GF-D8 (cell line): Measurements from ENCODE around the gene TMEM231.
"Not testable (repeated sequence)": the region's sequence is repeated elsewhere in the genome, so short reads cannot be mapped to it uniquely, and the experiment has no call there.

ENCODE experiments used
- DNase-seq: peaks from one replicate; lab custom pipeline; 2025; lab: John Stamatoyannopoulos, UW

Gene TMEM231

DNA sequence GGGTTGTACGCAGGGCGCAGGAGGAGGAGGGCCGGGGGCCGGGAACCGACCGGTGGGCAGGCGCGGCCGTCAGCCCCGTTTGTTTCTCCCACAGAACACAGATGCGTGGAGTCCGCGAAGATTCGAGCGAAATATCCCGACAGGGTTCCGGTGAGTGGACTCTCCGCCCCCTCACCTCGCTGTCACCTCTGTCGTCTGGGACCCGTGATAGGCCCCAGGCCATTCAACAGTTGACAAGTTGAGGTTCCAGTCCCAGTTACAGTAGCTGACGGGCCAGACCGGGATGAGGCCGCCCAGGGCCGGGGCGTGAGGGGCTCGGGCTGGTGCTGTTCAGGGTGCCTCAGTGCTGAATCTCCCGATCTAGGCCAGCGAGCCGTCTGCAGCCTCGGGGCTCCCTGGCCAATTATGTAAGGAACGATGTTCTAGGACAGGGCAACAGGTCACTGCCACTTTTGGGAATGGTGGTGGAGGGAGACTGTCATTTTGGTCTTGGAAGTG is 10.8 kb upstream of the TMEM231 start:
- DNase-seq, result no peak

DNA sequence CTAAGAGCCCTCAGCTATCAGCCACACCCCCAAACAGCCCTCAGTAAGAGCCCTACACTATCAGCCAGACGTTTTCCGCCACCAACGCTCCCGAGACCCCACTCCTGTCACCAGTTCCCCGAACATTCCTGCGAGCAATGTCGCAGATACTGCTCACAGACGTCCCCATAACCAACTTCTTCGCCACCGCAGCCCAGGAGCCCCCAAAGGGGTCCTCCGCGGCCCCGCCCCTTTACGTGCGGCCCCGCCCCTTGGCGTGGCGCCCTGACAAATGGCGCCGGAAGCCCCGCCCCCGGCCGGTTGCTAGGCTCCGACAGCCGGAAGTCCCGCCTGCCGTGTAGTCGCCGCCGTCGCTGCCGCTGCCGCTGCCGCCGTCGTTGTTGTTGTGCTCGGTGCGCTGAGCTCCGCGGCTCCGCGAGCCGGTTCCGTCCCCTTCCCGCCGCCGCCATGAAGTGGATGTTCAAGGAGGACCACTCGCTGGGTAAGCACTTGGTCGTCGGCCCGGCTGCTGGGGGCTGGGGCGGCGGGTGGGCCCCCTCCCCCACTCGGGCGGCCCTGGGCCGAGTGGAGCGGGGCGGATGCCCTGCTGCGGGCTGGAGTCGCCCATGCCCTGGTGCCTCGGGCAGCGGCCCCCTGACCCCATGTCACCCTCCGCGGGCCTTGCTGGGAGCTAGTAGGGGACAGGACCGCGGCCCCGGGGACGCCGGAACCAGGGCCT is 10.1 kb upstream of the TMEM231 start, which contains the start of gene GABARAPL2:
Gene GABARAPL2 (plus strand): TSS at position 340 of the 718 bp plus-strand sequence. CDS start 108 bp downstream, at position 448.
- peak; percentile 18 for DNase-seq

DNA sequence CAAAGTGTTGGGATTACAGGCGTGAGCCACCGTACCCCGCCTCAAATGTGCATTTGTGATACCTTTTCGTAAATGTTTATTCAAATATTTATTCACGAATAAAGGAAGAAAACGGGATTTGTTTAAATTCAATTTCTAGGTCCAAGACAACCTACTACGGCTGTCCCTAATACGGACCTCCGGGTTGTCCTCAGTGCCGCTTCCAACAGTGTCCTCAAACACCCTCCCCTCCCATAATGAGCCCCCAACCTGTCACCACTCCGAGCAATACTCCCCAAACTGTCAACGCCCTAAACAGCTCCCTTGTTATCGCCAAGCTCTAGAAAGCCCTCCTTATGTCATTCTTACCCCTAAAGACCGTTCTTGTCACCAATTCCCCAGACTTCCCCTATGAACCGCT is 9.6 kb upstream of the TMEM231 start:
- no peak for DNase-seq

DNA sequence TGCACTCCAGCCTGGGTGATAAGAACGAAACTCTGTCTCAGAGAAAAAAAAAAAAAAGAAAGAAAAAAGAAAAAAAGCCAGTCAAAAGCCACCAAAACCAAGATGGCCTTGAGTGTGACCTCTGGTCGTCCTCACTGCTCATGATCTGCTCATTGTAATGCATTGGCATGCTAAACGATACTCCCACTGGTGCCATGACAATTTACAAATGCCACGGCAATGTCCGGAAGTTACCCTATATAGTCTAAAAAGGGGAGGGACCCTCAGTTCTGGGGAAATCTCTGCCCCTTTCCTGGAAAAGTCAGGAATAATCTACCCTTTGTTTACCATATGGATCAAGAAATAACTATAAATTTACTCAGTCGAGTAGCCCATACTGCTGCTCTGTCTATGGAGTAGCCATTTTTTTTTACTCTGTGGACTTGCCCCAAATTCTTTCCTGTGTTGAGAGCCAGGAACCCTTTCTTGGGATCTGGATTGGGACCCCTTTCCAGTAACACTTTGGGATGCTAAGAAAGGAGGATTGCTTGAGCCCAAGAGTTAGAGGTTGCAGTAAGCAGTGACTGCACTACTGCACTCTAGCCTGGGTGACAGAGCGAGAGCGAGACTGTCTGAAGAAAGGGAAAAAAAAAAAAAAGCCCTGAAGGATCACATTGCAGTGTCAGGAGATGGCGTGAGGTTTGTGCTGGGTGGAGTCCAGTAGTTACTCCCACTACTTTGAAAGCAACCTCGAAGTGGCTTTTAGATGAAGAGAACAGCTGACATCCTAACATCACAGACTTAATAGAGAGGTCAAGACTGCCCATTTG is 3.7 kb upstream of the TMEM231 start:
- no peak for DNase-seq

DNA sequence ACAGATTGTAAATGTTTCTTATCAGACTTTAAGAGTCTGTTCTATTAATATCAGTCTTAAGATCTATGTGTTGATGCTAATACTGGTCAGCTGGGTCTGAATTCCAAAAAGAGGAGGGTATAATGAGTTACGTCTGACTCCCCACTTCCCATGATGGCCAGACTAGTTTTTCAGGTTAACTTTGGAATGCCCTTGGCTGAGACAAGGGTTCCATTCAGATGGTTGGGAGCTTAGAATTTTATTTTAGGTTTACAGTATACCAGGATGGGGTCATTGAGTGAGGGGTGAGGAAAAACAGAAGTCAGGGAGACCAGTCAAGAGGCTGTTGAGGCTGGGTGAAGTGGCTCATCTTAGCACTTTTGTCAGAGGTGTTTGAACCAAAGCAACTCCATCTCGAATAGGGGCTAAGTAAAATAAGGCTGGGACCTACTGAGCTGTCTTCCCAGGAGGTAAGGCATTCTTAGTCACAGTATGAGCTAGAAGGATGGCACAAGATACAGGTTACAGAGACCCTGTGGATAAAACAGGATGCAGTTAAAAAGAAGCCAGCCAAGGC is 2.9 kb upstream of the TMEM231 start:
- DNase-seq, result no peak

DNA sequence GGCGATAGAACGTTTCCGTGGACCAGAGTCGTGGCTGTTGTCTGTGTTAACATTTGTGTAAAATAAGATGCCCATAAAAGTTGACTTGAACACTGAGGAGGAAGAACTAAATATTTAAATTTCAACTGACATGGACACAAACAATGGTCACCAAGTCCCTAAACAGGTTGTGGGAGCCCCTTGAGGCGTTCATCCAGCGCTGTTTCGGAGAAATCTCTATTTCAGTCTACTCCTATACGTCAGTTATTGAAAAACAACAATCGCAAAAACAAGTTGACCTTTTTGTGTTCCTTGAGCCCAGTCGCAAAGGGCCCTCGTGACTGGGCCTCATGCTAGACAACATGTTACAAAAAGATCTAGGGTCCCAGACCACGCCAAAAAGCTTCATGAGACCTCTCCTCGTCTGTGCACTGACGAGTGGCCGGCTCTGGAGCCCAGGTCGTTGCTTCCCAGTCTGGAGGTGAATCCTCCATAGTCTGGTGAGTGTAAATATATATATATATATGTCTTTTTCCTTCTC is 439 bp upstream of the TMEM231 start:
- DNase-seq, result no peak

DNA sequence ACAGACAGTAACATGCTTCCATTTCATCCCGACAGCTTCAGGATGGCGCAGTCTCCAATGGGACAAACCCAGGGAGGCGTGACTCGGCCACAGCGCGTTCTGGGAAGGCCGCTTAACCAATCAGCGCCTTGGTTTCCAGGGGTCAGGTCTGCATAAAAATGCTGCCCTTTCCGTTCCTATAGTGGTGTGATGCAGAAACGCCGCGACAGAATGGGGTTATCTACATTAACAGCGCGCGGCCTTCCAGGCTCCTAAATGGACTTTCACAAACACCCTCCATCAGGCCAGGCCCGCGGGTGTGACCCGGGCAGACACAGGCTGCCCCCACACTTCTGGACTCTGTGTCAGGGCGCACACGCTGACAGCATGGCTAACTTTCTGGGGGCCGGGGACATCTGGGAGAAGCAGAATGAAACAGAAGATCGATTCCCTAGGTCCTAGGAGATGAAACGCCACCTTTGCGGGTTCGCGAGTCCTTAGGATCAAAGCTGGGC is 792 bp downstream of the TMEM231 start:
- DNase-seq, result peak; percentile 64

DNA sequence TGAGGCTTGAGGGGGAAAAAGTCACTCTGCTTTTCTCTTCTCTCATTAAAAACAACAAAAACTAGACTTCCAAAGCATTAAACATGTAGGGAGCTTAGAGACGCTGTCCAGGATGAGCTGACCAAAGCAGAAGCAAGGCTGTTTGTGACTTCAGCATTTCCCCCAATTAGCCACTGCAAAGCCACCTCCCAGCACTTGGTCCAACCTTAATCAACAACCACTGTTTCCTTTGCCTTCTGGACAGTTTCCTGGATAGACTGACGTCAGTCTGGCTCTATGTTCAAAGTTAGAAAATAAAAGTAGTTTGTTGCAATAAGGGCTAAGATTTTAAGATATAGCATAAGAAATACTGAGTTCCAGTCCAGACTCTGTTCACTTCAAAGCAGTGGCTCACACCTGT is 3.1 kb downstream of the TMEM231 start:
- DNase-seq, result no peak

DNA sequence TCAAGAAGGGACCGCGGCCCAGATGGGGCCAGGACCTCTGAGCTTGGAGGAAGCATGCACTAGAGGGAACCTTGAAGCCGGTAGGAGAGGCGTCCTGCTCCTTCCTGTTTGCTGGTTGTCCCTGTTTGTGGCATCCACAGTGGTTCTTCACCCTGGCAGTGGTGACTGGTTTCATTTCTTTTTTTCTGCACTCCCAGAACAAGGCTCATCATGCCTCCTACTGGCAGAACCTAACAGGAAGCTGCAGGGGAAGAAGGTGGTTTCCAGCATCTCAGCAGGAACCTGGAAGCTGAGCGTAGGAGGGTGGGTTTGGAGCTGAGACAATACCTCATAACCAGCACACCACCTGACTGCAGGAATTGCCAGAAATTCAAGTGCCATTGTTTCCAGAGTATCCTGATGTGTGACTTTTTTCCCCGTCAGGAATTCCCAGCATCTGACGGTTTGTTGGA is 5.8 kb downstream of the TMEM231 start:
- DNase-seq, result no peak

DNA sequence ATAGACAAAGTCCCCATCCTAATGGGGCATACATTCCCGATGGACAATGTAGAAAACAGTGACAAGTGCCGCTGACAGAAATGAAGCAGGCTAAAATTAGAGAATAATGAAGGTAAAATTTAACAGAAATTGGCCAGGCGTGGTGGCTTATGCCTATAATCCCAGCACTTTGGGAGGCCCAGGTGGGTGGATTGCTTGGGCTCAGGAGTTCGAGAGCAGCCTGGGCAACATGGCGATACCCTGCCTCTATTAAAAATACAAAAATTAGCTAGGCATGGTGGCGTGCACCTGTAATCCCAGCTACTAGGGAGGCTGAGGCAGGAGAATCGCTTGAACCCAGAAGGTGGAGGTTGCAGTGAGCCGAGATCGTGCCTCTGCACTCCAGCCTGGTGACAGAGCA is 7.6 kb downstream of the TMEM231 start:
- not testable (repeated sequence) for DNase-seq

DNA sequence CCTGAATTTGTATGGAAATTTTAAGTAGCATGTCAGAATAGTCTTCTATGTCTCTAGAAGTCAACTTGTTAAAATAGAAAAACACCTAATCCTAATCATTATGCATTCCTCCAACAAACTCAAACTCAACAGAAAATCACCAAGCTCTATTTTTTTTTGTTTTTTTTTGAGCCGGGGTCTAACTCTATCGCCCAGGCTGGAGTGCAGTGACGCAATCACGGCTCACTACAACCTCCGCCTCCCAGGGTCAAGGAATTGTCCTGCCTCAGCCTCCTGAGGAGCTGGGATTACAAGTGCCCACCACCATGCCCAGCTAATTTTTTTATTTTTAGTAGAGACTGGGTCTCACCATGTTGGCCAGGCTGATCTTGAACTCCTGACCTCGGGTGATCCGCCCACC is 9.8 kb downstream of the TMEM231 start:
- no peak for DNase-seq

DNA sequence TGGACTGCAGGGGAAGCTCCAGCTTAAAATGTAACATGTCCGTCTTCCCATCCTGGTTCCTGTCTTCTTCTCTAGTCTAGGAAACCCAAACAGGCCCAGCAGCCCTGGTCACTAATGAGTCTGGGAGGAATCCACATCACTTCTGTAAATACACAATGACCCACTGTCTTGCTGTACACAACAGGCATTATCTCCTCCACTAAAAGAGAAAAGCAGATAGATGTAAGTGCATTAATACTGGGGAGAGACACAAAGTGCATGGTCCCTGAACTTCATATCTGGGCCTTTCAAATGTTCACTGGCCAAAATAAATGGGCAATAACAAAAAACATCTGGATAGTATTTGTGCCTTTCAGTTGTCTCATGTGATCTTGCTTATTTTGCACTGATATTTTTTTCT is 10.2 kb downstream of the TMEM231 start:
- DNase-seq, result not testable (repeated sequence)

DNA sequence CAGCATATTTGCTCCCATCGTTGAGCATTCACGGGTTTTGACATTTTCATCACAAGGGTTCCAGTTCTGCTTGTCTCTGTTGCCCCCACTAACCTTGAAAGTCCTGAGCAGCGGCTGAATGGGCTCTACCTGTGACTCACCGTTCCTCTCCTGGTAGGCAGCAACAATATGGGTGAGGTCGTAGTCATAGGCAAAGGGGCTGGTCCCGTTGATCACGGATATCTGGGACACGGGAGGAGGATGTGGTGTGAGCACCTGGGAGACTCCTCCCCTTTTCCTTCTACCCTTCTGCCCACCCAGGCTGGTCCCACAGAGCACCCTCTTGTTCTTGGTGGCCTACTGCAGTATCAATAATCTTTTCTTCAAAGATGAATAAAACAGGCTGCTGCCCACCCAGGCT is 13.6 kb downstream of the TMEM231 start:
- DNase-seq, result not testable (repeated sequence)

DNA sequence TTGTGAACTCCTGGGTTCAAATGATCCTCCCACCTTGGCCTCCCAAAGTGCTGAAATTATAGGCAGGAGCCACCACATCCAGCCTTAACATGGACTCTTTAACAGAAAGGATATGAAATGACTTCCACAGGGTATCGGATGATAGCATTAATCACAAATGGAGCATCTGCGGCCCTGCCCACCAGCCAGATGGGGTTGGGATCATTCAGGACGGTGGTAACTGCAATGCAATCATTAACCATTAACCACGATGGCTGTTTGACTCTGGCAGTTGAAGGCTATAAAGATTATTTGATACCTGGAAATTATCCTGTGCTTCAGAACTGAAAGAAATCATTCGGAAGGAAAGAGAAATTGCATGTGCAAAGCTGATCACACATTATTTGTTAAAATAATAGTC is 14.8 kb downstream of the TMEM231 start:
- DNase-seq, result no peak

DNA sequence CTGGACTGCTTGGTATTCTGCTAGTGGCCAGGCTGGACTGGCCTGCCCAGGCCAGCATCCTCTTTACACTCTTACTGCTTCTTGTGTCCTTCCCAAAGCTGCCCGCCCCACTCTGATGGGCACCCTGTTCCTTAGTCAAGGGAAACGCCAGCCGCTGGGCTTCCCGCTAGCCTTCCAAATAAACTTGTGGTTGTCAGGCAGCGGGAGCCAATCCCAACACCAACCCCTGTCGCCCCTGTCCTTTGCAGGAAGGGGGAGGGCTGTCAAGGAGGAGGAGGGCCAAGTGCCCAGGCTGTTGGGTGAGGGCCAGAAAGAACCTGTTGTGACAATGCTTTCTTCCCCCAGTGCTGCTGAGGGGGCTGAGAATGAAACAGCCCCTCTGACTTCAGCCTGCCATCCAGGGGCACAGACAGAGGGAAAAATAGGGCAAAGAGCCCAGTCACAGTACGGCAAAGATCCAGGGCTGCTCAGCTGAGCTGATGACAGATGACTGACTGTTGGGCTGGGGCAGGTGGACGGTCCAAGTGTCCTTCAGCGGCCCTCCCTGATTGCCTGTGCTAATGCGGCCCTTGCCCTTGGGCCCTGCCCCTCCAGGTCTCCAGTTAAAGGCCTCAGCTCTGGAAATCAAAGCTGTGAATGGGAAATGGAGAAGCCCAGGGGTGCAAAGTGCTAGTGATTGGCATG is 17.0 kb downstream of the TMEM231 start:
- DNase-seq, result not testable (repeated sequence)

DNA sequence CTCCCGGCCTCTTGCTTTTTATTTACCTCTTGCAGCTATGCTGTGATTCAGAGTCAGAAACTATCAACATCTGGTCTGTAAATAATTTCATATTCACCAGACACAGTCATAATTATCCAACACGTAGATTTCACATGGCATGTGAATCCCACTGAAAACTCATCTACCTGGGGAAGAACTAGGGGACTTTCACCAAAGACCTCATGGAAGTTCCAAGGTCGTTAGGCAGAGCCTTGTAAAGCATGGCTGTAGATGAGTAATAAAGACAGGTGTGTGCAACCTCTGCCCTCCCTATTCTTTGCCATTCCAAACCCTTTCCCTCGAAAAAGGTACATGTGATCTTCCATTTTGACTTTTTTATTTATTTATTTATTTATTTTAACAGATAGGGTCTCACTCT is 18.3 kb downstream of the TMEM231 start:
- no peak for DNase-seq

DNA sequence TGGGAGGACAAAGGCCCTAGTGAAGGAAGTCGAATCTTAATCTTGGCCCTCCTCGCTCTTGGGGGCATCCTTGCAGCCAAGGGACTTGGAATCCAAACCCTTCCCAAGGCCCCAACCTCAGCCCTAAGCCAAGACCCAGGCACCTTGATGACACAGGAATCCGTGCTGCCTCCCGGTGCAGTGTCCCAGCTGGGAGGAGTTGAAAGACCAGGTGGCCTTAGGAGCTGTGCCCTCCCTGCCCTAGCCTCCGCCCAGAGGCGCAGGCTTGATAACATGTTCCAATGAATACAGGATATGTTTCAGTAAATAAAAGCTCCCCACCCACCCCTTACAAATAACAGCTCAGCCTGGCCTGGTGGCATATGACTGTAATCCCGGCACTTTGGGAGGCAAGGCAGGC is 20.2 kb downstream of the TMEM231 start, which contains the start of gene CHST5:
Gene CHST5 (minus strand): TSS at position 208 of the 400 bp plus-strand sequence. CDS start 5,724 bp downstream, outside the sequence.
- no peak for DNase-seq

DNA sequence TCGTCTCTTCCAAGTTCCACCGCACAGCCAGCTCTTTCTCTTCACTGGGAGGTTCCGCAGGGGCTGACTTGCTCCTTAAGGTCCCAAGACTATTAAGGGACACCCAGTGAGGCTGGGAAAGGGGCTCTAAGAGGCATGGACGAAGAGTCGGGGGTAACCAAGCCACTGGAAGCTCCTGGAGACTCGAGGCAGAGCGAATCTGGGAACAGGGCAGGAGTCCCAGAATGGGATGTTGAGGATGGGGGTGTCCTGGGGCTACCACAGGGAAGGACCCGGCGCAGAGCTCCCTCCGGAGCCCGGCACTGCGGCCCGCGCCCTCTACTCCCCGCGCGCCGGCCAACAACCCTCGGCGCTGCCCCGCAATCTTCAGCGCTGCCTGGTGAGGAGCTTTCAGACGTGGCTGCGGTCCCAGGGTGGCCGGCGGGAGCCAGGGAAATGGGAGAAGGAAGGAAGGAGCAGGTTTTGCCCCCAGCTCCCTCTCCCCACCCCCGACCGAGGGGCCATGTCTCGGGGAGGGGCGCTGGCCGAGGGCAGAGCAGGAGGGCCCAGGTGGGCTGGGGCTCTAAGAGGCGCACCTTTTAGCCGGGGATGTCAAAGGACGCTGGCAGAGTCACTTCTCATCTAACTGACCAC is 20.7 kb downstream of the TMEM231 start:
- no peak for DNase-seq

DNA sequence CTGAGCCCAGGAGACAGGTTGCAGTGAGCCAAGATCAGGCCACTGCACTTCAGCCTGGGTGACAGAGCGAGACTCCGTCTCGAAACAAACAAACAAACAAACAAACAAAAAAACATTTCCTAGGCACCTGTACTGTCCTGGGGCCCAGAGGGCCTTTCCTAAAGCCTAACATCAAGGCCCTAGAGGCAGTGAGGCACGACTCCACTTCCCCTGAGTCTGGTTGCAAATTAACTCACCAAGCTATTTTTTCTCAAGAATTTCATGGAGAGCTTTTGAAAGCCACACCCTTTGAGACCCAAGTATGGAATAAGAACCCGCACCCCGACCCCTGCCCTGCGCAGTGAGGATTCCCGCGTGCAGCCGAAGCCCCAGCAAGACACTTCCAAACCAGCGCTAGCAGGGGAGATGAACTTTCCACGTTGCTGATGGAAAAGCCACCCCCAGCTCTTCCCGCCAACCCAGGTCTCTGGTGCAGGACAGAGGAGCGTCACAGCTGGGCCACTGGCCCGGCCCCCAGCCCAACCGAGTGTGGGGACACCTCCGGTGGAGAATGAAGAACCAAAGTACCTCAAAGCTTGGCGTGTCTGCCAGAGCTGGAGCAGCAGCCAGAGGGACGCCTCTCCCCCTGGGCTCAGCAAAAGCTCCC is 21.4 kb downstream of the TMEM231 start:
- DNase-seq, result no peak

DNA sequence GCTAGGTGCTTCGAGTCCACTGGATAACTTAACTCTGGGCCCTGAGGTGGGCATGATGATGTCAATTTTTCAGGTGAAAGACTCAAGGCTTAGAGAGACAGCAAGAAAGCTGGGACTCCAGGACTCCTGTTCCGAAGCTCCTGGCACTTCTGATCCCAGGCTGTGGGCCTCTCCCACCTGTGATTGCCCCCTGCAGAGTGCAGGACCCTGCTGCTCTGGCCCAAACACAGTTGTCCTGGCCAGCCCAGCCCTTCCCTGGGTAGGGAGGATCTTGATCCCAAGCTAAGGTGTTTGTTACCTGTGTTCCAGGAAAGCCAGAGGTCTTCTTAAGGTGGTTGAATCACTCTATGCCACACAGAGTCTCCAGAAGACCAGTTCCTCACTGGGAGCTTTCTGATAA is 23.3 kb downstream of the TMEM231 start:
- DNase-seq, result no peak
